HG03066 (cell line): Measurements from ENCODE around the gene CPEB4.

Experiments used
- ATAC-seq: cut with Tn5 transposase; IDR thresholded peaks from one replicate; pipeline ENCODE4 v1.9.1; 2021; ENCODE audit warnings: low read depth; ENCODE audit not compliant: unreplicated experiment

CPEB4 gene

GRCh38 chr5:173858670-173859407, 29.3 kb upstream of the CPEB4 start:
- no peak for ATAC-seq

GRCh38 chr5:173859408-173860159, 28.6 kb upstream of the CPEB4 start:
- ATAC-seq, result no peak

GRCh38 chr5:173862047-173862477, 26.1 kb upstream of the CPEB4 start:
- ATAC-seq, result no peak

- ATAC-seq, result no peak
Measured at GRCh38 chr5:173863359-173863758, 24.8 kb upstream of the CPEB4 start.

- no peak for ATAC-seq
Measured at GRCh38 chr5:173864126-173865050, 23.8 kb upstream of the CPEB4 start.

- no peak for ATAC-seq
Measured at GRCh38 chr5:173866243-173866857, 21.8 kb upstream of the CPEB4 start.

GRCh38 chr5:173866858-173867679, 21.1 kb upstream of the CPEB4 start:
- ATAC-seq, result no peak

GRCh38 chr5:173868096-173868880, 19.9 kb upstream of the CPEB4 start:
- no peak for ATAC-seq

- ATAC-seq, result no peak
Measured at GRCh38 chr5:173869316-173869715, 18.8 kb upstream of the CPEB4 start.

- ATAC-seq, result no peak
Measured at GRCh38 chr5:173872957-173873305, 15.2 kb upstream of the CPEB4 start.

GRCh38 chr5:173873306-173873922, 14.7 kb upstream of the CPEB4 start:
- no peak for ATAC-seq

GRCh38 chr5:173875189-173875588, 13.0 kb upstream of the CPEB4 start:
- no peak for ATAC-seq

GRCh38 chr5:173878224-173878967, 9.8 kb upstream of the CPEB4 start:
- ATAC-seq, result no peak

- no peak for ATAC-seq
Measured at GRCh38 chr5:173880306-173880985, 7.7 kb upstream of the CPEB4 start.

GRCh38 chr5:173881811-173882575, 6.2 kb upstream of the CPEB4 start:
- no peak for ATAC-seq

- no peak for ATAC-seq
Measured at GRCh38 chr5:173882632-173883031, 5.5 kb upstream of the CPEB4 start.
